Stimulated activated memory B cell treated with anti-CD40 and anti-IgM and Interleukin-4, amounts not matched to agents 10 μg/mL and 1 μg/mL and 100 μg/mL, for 72 hours (primary cell): Measurements from ENCODE around the gene NUP210L.

Source experiments
- ATAC-seq: fragments of 150-1000 bp; cut with Tn5 transposase; 2 replicates; pipeline ENCODE4 v1.10.0; 2021
- H3K27ac Mint-ChIP-seq: one replicate; pipeline ENCODE4 v1.8.0; 2022; ENCODE audit warnings: mild to moderate bottlenecking, mixed read lengths
- H3K27me3 Mint-ChIP-seq: one replicate; pipeline ENCODE4 v1.8.0; 2022; ENCODE audit warnings: mixed read lengths
- H3K36me3 Mint-ChIP-seq: one replicate; pipeline ENCODE4 v1.8.0; 2022; ENCODE audit warnings: mixed read lengths
- H3K4me1 Mint-ChIP-seq: one replicate; pipeline ENCODE4 v1.8.0; 2022; ENCODE audit warnings: mixed read lengths
- H3K4me3 Mint-ChIP-seq: one replicate; pipeline ENCODE4 v1.8.0; 2022; ENCODE audit warnings: mild to moderate bottlenecking, moderate library complexity, mixed read lengths
- H3K9me3 Mint-ChIP-seq: one replicate; pipeline ENCODE4 v1.8.0; 2022; ENCODE audit warnings: mixed read lengths

Gene NUP210L

DNA sequence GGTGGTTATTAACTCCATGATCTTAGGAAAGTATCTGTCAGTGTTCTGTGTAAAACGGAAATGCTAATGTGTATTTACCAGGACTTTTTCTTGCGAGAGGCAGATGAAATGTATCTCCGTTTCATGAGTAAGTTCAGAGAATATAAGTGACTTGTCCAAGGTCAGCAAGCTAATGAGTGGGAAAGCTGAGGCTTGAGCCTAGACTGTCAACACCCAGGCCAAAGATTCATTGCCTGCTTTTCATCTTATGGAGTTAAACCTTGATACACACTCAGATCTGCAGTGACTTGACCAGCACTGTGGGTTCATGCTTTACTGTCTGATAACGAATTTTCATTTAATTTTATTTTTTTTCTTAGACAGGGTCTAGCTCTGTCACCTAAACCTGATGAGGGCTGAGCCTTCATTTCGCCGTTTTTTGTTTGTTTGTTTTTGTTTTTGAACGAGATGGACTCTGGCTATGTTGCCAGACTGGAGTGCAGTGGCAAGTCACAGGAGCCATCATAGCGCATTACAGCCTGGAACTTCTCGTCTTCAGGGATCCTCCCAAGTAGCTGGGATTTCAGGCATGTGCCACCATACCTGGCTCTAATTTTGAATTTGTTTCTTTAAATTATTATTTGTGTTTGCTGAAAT is 176.5 kb downstream of the NUP210L start:
- H3K9me3 Mint-ChIP-seq: no peaks in the 10 kb centered on the region
- ATAC-seq: no peak
- H3K27ac Mint-ChIP-seq: peak overlapping the region; percentile 94
- peaks cover 36% of the 10 kb centered on the region for H3K36me3 Mint-ChIP-seq
- peak overlapping the region; percentile 95 for H3K4me3 Mint-ChIP-seq
- no peaks in the 10 kb centered on the region for H3K27me3 Mint-ChIP-seq
- H3K4me1 Mint-ChIP-seq: peaks cover 38% of the 10 kb centered on the region

DNA sequence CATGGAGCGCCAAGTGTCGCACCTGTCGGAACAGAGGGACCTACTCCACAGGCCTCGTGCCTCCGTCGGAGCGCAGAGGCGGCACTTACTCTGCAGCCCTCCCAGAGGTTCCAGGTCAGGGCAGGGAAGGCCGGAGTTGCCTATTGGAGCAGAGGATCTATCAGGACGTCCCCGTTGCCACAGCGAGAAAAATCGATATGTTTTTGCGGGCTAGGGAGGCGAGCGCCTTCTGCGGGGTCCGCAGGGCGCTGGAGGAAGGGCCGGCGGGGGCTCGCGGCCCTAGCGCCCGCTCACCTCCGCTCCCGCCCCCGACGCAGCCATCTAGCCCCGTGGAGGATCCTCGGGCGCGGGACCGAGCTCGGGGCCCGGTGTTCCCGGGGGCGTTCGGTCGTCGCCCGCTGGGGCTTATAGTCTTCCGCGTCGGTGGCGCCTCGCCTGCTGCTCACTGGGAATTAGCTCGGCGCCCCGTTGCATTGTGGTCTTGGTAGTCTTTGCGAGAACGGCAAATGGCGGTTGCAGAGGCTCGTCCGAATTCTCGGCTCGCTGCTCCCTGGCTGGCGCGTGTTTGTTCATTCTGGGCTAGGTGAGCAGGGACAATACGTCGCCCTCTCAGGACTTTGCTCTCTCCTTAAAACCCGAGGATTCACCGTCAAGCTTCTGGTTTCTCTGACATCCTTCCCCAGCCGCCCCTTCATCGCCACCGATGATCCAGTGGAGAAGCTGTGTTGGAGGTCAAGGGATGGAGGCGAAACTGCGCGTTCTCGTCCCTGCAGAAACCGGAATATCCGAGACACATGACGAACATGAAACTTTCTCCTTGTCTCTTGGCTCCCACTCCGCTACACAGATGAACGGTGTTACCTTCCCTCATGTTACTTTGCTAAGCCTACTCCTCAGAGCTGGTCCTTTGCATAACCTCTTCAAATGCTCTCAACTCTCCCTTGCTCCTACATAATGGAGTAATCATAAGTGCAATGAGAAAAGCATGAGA is 177.3 kb downstream of the NUP210L start, which contains the start of gene JTB:
TSS of gene JTB (minus strand) at position 425 of the 991 bp plus-strand sequence. CDS start at position 3, 422 bp downstream.
- peaks cover 40% of the 10 kb centered on the region for H3K36me3 Mint-ChIP-seq

DNA sequence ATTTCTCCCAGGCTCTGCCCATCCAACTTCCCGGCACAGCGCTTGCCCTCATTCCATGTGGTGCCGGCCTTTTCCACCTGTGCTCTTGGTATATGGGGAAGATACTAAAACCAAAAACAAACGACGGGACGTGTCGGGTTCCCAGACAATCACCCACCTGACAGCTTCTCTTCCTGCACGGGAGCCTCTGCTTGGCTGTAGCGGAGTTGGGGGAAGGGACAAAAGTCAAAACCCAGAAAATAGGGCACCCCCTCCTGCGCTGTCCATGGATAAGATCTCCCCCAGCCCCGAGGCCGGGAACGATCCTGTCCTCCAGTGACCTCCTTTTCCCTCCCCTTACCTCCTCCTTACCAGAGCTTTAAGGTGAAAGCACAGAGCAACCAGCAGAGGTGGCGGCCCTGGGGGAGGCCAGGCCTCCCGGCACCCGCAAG is 178.0 kb downstream of the NUP210L start:
- peaks cover 45% of the 10 kb centered on the region for H3K4me1 Mint-ChIP-seq
- peak overlapping the region; percentile 94 for H3K27ac Mint-ChIP-seq
- no peak for ATAC-seq
- H3K4me3 Mint-ChIP-seq: peak overlapping the region; percentile 95
- no peaks in the 10 kb centered on the region for H3K9me3 Mint-ChIP-seq
- no peaks in the 10 kb centered on the region for H3K27me3 Mint-ChIP-seq
- H3K36me3 Mint-ChIP-seq: peaks cover 40% of the 10 kb centered on the region

More for the DNA sequence above, 177.3 kb downstream of the NUP210L start, which contains the start of gene JTB:
- ATAC-seq: peak; percentile 97
- Mint-ChIP-seq H3K4me1 (peaks cover 41% of the 10 kb centered on the region), H3K27me3 (no peaks in the 10 kb centered on the region), H3K27ac (peak within 1 kb of the TSS; percentile 94), H3K4me3 (peak within 1 kb of the TSS; percentile 95), H3K9me3 (no peaks in the 10 kb centered on the region)

DNA sequence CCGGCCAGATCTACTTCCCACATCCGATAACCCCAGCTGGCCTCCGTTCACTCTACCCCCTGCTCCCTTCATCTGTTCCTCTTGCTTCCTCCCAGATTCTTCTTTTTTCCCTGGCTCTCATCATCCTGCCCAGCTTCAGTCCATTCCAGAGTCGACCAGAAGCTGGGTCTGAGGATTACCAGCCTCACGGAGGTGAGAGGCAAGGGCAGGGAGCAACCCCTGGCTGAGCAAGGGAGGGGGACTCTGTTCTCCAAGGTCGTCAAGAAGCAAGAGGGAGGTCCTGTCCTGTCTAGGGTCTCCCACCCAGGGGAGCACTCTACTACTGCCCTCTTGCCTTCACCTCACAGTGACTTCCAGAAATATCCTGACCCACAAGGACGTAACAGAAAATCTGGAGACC is 181.3 kb downstream of the NUP210L start:
- no peak overlapping the region for H3K4me3 Mint-ChIP-seq
- ATAC-seq: no peak
- H3K36me3 Mint-ChIP-seq: peaks cover 40% of the 10 kb centered on the region
- no peak overlapping the region for H3K27ac Mint-ChIP-seq
- no peaks in the 10 kb centered on the region for H3K9me3 Mint-ChIP-seq
- H3K4me1 Mint-ChIP-seq: peaks cover 45% of the 10 kb centered on the region
- no peaks in the 10 kb centered on the region for H3K27me3 Mint-ChIP-seq

DNA sequence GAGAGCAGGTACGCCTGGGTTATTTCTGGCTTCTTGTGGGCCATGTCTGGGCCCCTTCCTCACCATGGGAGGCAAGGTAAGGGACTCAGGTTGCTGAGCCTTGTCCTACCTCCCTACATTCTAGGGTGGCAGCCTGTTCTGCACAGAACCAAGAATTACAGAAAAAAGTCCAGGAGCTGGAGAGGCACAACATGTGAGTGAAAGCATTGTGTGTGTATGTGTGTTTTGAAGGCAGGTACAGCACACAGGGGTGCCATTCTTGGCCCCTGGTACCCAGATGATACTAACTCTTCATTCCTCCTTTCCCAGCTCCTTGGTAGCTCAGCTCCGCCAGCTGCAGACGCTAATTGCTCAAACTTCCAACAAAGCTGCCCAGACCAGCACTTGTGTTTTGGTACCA is 181.8 kb downstream of the NUP210L start:
- no peak for ATAC-seq
- Mint-ChIP-seq H3K27me3 (no peaks in the 10 kb centered on the region), H3K36me3 (peaks cover 40% of the 10 kb centered on the region), H3K4me1 (peaks cover 45% of the 10 kb centered on the region), H3K9me3 (no peaks in the 10 kb centered on the region), H3K4me3 (no peak overlapping the region), H3K27ac (no peak overlapping the region)

DNA sequence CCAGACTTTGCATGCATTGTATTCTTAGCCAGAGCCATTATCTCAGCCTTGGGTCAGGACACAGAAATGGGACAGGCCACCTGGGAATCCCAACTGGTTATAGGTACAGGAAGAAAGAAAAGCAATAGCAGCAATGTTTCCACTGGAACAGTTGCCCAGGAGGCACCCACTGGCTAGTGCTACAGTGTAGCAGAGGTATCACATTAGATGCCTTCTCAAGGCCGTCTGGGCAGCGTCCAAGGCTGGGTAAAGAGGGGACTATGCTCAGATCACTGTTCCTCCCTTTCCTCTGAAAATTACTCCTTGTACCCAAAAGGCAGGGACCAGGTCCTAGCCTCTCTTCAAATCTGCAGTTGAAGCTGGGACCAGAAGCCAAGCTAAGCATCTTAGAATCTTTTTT is 184.5 kb downstream of the NUP210L start:
- no peak for ATAC-seq
- peaks cover 47% of the 10 kb centered on the region for H3K4me1 Mint-ChIP-seq

DNA sequence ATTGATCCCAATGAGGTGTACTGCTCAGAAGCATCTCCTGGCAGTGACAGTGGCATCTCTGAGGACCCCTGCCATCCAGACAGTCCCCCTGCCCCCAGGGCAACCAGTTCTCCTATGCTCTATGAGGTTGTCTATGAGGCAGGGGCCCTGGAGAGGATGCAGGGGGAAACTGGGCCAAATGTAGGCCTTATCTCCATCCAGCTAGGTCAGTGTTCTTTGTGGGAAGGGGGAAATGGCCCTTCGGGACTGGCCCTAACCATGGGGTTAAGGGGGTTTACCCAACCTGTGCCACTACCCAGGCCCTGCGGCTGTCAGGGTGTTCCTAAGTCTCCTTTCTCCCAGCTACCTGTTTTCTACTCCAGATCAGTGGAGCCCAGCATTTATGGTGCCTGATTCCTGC is 185.9 kb downstream of the NUP210L start:
- Mint-ChIP-seq H3K4me3 (peak overlapping the region; percentile 32), H3K36me3 (peaks cover 8% of the 10 kb centered on the region), H3K27me3 (no peaks in the 10 kb centered on the region), H3K9me3 (no peaks in the 10 kb centered on the region), H3K27ac (peak overlapping the region; percentile 99), H3K4me1 (peaks cover 55% of the 10 kb centered on the region)
- ATAC-seq: no peak

More for the DNA sequence above, 184.5 kb downstream of the NUP210L start:
- peaks cover 22% of the 10 kb centered on the region for H3K36me3 Mint-ChIP-seq
- H3K9me3 Mint-ChIP-seq: no peaks in the 10 kb centered on the region
- no peak overlapping the region for H3K27ac Mint-ChIP-seq
- no peak overlapping the region for H3K4me3 Mint-ChIP-seq
- no peaks in the 10 kb centered on the region for H3K27me3 Mint-ChIP-seq

DNA sequence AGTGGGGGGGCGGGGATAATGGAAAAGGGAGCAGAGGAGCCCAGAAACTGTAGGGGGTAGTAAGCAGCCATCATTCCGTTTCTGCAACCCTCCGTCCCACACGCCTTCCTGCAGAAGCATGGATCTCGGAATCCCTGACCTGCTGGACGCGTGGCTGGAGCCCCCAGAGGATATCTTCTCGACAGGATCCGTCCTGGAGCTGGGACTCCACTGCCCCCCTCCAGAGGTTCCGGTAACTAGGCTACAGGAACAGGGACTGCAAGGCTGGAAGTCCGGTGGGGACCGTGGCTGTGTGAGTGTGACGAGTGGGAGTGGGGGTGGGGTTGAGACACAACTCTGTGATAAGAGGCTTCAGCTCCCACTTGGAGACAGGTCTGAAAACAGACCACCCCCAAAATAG is 186.5 kb downstream of the NUP210L start:
- H3K4me1 Mint-ChIP-seq: peaks cover 59% of the 10 kb centered on the region
- ATAC-seq: no peak
- H3K36me3 Mint-ChIP-seq: peaks cover 4% of the 10 kb centered on the region
- peak overlapping the region; percentile 100 for H3K4me3 Mint-ChIP-seq
- no peaks in the 10 kb centered on the region for H3K9me3 Mint-ChIP-seq
- H3K27ac Mint-ChIP-seq: peak overlapping the region; percentile 99
- H3K27me3 Mint-ChIP-seq: no peaks in the 10 kb centered on the region

DNA sequence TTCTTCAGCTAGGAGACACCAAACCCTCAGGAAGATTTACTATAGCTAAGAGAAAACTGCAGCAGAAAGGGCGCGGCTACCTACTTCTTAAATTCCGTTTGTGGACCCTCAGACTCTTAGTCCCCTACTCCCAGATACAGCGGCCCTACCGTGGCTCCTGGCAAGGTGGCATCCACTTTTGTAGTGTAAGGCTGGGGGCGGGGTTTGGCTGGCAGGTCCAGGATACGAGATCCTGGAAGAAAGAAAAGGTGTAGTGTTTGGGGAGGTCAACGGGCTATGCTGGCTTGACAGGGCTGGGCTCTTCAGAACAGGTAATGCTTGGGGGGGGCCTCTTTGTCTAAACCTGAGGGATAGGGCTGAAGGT is 186.9 kb downstream of the NUP210L start:
- H3K27me3 Mint-ChIP-seq: no peaks in the 10 kb centered on the region
- peaks cover under 1% of the 10 kb centered on the region for H3K36me3 Mint-ChIP-seq
- peaks cover 59% of the 10 kb centered on the region for H3K4me1 Mint-ChIP-seq
- ATAC-seq: no peak
- H3K9me3 Mint-ChIP-seq: no peaks in the 10 kb centered on the region
- H3K27ac Mint-ChIP-seq: peak overlapping the region; percentile 99
- peak overlapping the region; percentile 100 for H3K4me3 Mint-ChIP-seq

DNA sequence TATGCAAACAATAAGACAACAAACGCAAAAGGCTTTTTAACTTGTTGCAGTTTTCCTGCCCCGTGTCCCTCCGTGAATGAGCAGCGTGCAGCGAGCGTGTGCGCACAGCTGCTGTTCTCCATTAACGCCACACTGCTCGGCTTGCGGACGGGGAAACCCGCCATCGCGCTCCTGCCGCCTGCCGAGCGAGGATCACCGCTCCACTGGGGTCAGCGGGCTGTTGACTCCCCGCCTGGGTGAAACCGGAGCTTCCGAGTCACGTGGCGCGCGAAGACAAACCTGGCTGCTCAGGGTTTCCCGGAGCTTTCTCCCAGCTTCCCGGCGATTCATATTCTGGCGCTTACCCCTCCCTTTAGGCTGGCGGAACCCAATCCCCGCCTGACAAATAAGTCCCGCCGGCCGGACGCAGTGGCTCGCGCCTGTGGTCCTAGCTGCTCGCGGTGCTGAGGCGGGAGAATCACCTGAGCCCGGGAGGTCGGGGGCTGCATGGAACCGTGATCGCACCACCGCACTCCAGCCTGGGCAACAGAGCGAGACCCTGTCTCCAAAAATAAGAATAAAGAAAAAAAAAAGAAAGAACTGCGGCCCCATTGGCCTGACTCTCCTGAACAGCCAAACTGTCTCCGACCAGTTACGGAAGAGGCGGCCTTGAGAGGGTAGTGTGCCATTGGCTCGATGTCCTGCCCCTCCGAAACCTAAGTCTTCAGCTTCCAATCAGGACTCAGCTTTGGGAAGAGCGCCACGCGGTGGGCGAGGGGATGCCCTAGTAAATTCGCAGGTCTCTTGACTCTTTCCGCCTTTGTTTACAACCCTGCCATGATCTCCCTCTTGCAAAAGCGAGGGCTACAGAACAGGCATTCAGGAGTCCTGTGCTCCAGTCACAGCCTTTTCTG is 187.5 kb downstream of the NUP210L start, which contains the start of gene CREB3L4:
TSS of gene CREB3L4 (plus strand) at position 796 of the 893 bp plus-strand sequence. CDS start 624 bp downstream, outside the sequence.
- no peaks in the 10 kb centered on the region for H3K27me3 Mint-ChIP-seq
- ATAC-seq: peak; percentile 95
- H3K4me1 Mint-ChIP-seq: peaks cover 60% of the 10 kb centered on the region
- peak within 1 kb of the TSS; percentile 99 for H3K27ac Mint-ChIP-seq
- peaks cover 2% of the 10 kb centered on the region for H3K36me3 Mint-ChIP-seq
- H3K9me3 Mint-ChIP-seq: no peaks in the 10 kb centered on the region
- peak within 1 kb of the TSS; percentile 100 for H3K4me3 Mint-ChIP-seq

DNA sequence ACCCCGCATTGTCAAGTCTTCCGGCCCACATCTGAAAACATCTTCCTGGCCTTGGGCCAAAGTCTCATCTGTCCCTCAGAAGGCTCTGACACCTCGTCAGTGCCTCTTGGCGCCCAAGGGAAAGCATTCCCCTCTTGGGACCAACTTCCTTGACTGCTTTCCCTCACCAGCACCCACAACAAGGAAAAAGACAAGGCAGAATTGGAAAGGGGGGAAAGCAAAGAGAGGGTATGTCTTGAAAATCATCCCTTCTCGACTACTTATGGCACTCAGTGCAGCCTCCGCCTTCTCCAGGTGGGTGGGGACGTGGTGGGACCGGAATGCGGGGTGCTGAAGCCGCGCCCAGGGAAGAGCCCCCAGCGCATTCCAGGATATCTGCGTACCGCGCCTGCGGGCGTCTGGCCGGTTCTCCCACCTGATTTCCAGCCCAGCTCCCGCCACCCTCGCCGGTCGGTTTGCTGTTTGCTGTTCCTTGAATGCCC is 191.0 kb downstream of the NUP210L start:
- Mint-ChIP-seq H3K27ac (peak overlapping the region; percentile 85), H3K4me3 (peak overlapping the region; percentile 87), H3K27me3 (no peaks in the 10 kb centered on the region), H3K4me1 (peaks cover 69% of the 10 kb centered on the region), H3K36me3 (peaks cover 19% of the 10 kb centered on the region), H3K9me3 (no peaks in the 10 kb centered on the region)
- peak; percentile 0 for ATAC-seq

DNA sequence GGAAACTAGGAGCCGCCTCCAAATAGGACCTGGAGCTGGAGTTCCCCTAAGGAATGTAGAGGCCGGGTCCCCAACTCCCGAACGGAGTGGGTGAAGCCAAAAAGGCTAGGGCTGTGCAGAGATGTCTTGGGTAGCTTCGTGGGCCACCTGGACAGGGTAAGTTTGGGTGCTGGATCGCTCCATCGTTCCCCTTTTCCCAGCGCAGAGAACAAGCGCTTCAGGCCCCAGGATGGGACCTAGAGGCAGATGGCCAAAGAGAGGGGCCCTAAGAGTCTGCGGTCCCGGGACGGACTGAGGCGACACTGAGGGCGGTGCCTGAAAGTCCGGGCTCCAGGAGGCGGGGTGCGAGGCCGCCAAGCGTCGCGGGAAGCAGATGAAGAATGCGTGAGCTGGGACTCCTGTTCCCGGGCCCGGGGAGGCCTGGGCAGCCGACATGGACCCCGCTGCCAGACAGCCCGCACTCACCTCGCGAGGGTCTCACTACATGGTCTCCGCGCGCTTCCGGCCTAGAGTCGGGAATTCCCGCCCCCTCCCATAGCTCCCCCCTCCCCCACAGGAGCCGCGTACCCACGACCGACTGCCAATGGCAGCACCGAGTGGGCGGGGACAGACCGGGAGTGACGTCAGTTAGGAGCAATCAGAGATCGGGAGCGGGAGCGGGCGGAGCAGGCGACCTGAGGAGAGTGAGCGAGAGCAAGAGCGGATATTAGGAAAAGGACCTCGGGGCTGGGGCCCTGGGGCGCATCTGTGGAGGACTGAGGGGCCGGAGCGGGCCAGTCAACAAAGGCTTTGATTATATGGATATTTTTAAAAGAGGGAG is 191.6 kb downstream of the NUP210L start, which contains the start of gene SLC39A1:
TSS of gene SLC39A1 (minus strand) at position 508 of the 820 bp plus-strand sequence. CDS start 822 bp downstream, outside the sequence.
- Mint-ChIP-seq H3K9me3 (no peaks in the 10 kb centered on the region), H3K4me1 (peaks cover 69% of the 10 kb centered on the region), H3K27ac (peak within 1 kb of the TSS; percentile 85), H3K36me3 (peaks cover 25% of the 10 kb centered on the region), H3K4me3 (peak within 1 kb of the TSS; percentile 87), H3K27me3 (no peaks in the 10 kb centered on the region)
- ATAC-seq: peak; percentile 76

DNA sequence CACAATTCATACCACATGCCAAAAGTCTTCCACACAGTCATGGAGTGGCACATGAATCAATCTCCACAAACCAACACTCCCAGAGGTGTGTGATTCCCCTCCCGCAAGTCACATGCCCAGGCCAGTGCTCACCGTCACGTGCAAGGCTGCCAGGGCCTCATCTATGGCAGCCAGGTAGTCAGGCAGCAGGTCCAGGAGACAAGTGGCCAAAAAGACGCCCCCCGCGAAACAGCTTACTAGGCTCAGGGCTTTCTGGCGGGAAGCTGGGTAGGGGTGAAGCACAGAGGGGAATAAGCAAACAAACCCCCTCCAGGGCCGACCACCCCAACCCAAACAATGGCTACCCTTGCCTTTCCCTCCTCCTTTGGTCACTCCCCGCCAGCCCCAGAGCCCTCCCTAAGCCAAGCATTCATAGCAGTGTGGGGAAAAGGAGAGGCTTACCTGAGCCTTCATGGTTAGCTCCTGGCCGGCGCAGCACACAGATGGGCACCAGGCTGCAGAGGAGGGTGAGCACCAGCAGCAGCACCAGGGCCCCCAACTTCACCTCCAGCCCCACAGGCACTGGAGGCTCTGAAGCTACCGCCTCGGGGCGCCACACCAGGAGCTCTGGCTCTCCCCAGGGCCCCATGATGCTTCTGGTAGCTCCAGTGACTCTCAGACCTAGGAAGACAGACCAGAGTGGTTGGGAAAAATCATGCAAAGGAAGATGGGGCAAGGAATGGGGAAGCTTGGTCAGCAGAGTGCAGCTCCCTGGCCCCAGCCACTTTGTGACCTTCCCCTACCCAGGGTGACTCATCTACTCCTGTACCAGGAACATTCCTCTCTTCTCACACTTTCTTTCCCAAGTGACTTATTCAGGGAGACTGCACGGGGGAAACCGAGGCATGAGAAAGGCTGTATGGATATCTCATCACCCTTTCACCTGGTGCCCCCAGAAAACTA is 192.5 kb downstream of the NUP210L start:
- H3K36me3 Mint-ChIP-seq: peaks cover 28% of the 10 kb centered on the region
- H3K9me3 Mint-ChIP-seq: no peaks in the 10 kb centered on the region
- peak overlapping the region; percentile 87 for H3K4me3 Mint-ChIP-seq
- H3K4me1 Mint-ChIP-seq: peaks cover 62% of the 10 kb centered on the region
- no peak for ATAC-seq
- H3K27ac Mint-ChIP-seq: peak overlapping the region; percentile 85
- no peaks in the 10 kb centered on the region for H3K27me3 Mint-ChIP-seq
